Measurements from ENCODE around the gene KCNA4.
"Not testable (repeated sequence)": the region's sequence is repeated elsewhere in the genome, so short reads cannot be mapped to it uniquely, and the experiment has no call there.

Gene KCNA4

GRCh38 chr11:29996016-29996415 is 20.8 kb downstream of the KCNA4 start:
- DNase-seq (ENCODE audit: low read depth): no peak

GRCh38 chr11:29989174-29989970 is 27.5 kb downstream of the KCNA4 start:
- DNase-seq (ENCODE audit: low read depth): no peak

- no peak for DNase-seq (ENCODE audit: low read depth)
Measured at GRCh38 chr11:29985248-29985647, 31.6 kb downstream of the KCNA4 start.

- DNase-seq (ENCODE audit: low read depth): no peak
Measured at GRCh38 chr11:29984544-29984943, 32.3 kb downstream of the KCNA4 start.

- no peak for DNase-seq (ENCODE audit: low read depth)
Measured at GRCh38 chr11:29978549-29978948, 38.3 kb downstream of the KCNA4 start.

GRCh38 chr11:29975580-29975979 is 41.2 kb downstream of the KCNA4 start:
- not testable (repeated sequence) for DNase-seq (ENCODE audit: low read depth)

- no peak for DNase-seq (ENCODE audit: low read depth)
Measured at GRCh38 chr11:29963796-29964195, 53.0 kb downstream of the KCNA4 start.

GRCh38 chr11:29963036-29963435 is 53.8 kb downstream of the KCNA4 start:
- DNase-seq (ENCODE audit: low read depth): no peak

- no peak for DNase-seq (ENCODE audit: low read depth)
Measured at GRCh38 chr11:29962243-29962642, 54.6 kb downstream of the KCNA4 start.
